Cerebellar nuclear complex (tissue), 1 donor: ENCODE measurements around the gene OR52L1.

Experiments
- DNase-seq, 2 experiments: peaks; one replicate each; lab custom pipeline; 2025; lab: John Stamatoyannopoulos, UW

OR52L1 gene

DNA sequence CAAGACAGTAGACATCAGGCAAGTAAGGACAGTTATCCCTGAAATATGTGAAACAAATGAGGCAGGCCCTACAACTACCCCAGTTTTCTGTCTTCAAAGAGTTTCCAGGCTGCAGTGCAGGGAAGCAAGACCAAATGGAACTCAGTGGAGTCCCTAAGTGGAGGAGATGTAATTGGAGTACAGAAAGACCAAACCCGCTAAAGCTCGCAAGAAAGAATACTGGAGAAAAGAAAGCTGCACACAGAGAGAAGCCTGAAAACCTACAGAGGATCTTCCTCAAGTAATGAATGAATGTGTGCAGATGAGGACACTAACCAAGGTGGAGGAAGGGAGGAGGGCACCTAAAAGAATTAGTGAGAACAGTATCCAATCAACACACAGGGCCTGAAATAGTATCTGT lies 46.0 kb downstream of the OR52L1 start:
- no peak for DNase-seq

DNA sequence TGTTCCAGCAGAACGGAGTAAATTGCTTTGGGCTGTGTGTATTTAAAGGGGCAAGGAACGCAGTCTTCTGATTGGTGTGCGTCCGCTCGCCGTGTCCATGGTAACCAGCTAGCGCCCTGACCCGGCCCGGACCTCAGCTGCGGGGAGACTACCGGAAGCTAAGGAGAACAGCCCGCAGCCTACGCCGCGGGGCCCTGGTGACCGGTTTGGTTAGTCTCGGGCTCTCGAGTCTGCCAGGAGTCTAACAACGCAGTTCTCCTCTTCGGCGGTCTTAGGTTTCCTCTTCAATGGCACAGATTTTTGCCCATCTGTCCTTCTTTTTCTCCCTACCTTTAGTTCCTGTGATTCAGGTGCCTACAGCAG lies 48.2 kb downstream of the OR52L1 start:
- DNase-seq, result no peak

DNA sequence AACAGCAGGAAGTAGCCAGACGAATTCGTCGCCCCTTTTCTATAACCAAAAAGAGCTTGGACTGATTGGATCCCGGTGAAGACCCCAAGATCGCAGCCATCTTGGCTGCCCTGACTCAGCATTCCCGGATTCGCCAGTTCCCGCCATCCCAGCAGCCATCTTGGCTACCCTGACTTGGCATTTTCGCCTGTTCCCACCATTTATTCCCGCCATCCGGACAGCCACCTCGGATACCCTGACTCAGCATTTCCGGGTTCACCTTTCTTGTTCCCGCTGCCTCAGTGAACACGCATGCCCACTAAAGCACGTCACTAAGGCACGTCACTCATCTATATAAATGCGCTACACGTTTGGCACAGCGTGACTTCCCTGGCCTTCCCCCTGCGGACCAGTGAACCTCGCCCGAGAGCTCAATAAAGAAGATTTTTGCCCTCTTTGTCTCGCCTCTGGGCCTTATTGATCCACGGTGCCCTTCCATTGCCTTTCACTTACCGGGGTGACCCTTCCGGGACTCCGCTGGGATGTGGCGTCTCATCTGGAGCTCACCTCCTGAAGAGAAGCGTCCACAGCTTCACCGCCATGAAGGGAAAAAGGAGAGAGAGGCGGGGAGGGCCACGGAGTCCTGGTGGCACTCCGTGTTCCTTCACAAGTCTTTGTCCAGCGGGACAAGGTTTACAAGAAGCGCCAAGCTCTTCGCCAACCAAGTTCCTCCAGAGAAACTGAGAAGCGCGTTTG lies 48.8 kb downstream of the OR52L1 start:
- no peak for DNase-seq
